Measurements from ENCODE around the gene RYR3.

RYR3 gene

DNA sequence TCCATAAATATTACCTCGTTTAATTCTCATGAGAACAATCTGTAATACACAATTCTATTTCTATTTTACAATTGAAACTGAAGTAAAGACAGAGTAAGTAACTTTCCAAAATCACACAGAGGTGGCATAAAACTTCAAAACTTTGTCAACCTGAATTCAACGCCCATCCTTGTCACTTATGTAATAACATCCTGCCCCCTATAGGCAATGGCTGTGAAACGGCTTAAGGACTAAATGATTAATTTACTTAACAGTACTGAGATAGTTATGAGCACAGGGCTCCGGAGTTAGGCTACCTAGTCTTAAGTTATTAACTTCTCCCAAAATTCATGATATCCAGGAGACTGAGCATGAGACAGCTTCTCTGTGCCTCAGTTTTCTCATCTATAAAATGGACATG lies 364.5 kb downstream of the RYR3 start:
- Histone ChIP-seq H3K36me3 (ENCODE audit: insufficient read depth, low read length) (no peaks in the 10 kb centered on the region), H3K9me3 (ENCODE audit: control insufficient read depth, insufficient read depth, low read length) (no peaks in the 10 kb centered on the region; the same call in 1 of the 2 replicates), H3K9ac (ENCODE audit: low read depth, low read length) (no peak overlapping the region)

DNA sequence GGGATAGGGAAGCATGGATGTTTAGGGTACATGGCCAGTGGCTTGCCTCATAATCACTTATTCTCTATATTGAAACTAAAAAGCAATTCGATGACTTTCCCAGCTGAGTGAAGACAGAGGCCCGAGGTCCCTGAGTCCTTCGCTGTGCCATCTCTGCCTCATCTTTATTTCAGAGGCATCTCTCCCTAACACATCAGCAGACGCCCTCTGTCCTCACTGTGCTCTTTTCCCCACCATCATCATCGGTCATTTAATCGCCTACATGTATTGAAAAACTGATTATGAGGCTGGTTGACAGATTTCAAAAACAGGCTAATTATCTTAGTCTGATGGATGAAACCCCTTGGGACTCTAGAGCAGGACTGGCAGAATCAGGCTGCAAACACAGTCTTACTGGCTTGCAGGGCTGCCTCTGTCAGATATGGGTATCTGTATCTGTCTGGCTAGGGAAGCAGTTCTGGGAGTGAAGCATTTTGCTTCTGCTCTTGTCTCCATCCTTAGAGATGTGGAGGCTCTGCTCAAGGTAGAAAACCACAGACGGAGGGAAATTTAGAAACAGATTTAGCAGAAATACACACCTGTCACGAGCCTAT lies 366.6 kb downstream of the RYR3 start:
- H3K9ac ChIP-seq (ENCODE audit: low read depth, low read length) = no peak overlapping the region
- H3K4me1 ChIP-seq (ENCODE audit: insufficient read depth, low read length) = no peaks in the 10 kb centered on the region
- H3K36me3 ChIP-seq (ENCODE audit: insufficient read depth, low read length) = no peaks in the 10 kb centered on the region
- no peaks in the 10 kb centered on the region for H3K9me3 ChIP-seq (ENCODE audit: control insufficient read depth, insufficient read depth, low read length)

More for the DNA sequence above, 364.5 kb downstream of the RYR3 start:
- H3K4me1 ChIP-seq (ENCODE audit: insufficient read depth, low read length) = no peaks in the 10 kb centered on the region

DNA sequence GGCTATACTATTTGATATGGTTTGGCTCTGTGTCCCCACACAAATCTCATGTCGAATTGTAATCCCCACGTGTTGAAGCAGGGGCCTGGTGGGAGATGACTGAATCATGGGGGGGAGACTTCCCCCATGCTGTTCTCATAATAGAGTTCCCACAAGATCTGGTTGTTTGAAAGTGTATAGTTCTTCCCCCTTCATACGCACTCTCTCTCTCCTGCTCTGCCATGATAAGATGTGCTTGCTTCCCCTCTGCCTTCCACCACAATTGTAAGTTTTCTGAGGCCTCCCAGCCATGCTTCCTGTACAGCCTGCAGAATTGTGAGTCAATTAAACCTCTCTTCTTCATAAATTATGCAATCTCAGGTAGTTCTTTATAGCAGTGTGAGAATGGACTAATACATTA lies 367.4 kb downstream of the RYR3 start:
- Histone ChIP-seq H3K36me3 (ENCODE audit: insufficient read depth, low read length) (no peaks in the 10 kb centered on the region), H3K4me1 (ENCODE audit: insufficient read depth, low read length) (no peaks in the 10 kb centered on the region), H3K9ac (ENCODE audit: low read depth, low read length) (no peak overlapping the region), H3K9me3 (ENCODE audit: control insufficient read depth, insufficient read depth, low read length) (no peaks in the 10 kb centered on the region)

GRCh38 chr15:33678602-33679001 lies 367.8 kb downstream of the RYR3 start:
- Histone ChIP-seq H3K36me3 (ENCODE audit: insufficient read depth, low read length) (no peaks in the 10 kb centered on the region), H3K9me3 (ENCODE audit: control insufficient read depth, insufficient read depth, low read length) (no peaks in the 10 kb centered on the region), H3K4me1 (ENCODE audit: insufficient read depth, low read length) (no peaks in the 10 kb centered on the region), H3K9ac (ENCODE audit: low read depth, low read length) (no peak overlapping the region)

GRCh38 chr15:33679061-33679460 lies 368.3 kb downstream of the RYR3 start:
- H3K9ac ChIP-seq (ENCODE audit: low read depth, low read length) = no peak overlapping the region
- no peaks in the 10 kb centered on the region for H3K9me3 ChIP-seq (ENCODE audit: control insufficient read depth, insufficient read depth, low read length)
- H3K4me1 ChIP-seq (ENCODE audit: insufficient read depth, low read length) = no peaks in the 10 kb centered on the region
- no peaks in the 10 kb centered on the region for H3K36me3 ChIP-seq (ENCODE audit: insufficient read depth, low read length)

DNA sequence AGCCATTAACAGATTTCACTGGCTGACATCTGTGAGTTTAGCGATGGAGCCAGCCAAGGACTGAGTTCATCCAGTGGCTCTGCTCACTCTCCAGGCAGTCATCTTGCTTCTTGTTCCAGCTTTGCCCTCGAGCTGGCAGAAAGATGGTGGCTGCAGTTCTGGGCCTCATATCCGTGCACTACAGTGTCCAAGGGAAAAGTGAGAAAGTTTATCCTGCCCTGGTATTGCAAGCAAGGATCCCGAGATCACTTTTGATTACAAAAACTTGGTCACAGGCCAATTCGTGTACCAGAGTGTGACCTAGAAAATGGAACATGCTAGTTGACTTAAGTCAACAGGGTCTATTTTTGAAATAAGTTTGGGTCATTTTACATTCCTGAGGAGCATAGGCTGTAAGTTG lies 369.6 kb downstream of the RYR3 start:
- Histone ChIP-seq H3K9ac (ENCODE audit: low read depth, low read length) (no peak overlapping the region), H3K9me3 (ENCODE audit: control insufficient read depth, insufficient read depth, low read length) (no peaks in the 10 kb centered on the region), H3K36me3 (ENCODE audit: insufficient read depth, low read length) (no peaks in the 10 kb centered on the region), H3K4me1 (ENCODE audit: insufficient read depth, low read length) (no peaks in the 10 kb centered on the region)

GRCh38 chr15:33693166-33693800 lies 382.5 kb downstream of the RYR3 start:
- Histone ChIP-seq H3K36me3 (ENCODE audit: insufficient read depth, low read length) (no peaks in the 10 kb centered on the region), H3K9ac (ENCODE audit: low read depth, low read length) (no peak overlapping the region), H3K9me3 (ENCODE audit: control insufficient read depth, insufficient read depth, low read length) (no peaks in the 10 kb centered on the region), H3K4me1 (ENCODE audit: insufficient read depth, low read length) (no peaks in the 10 kb centered on the region)

DNA sequence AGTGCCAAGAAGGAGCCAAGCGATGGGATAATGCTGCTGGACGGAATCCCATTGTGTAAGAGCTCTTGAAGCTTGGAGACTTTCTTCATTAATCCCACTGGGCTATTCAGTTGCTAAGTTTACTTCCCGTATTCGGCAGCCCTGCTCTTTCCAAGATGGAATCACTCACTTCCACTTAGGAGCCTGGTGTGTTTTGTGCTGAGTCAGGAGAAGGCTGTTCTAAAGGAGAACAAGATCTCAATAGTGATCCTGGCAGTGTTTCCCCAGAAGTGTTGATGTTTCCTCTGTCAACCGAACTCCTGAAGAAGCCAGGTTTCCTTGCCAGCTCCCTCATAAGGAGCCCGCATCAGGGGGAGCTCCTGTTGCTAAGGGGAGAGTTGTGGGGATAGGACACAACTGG lies 387.4 kb downstream of the RYR3 start:
- Histone ChIP-seq H3K4me1 (ENCODE audit: insufficient read depth, low read length) (peaks cover 5% of the 10 kb centered on the region; the same call in 1 of the 2 replicates), H3K9me3 (ENCODE audit: control insufficient read depth, insufficient read depth, low read length) (no peaks in the 10 kb centered on the region), H3K9ac (ENCODE audit: low read depth, low read length) (no peak overlapping the region), H3K36me3 (ENCODE audit: insufficient read depth, low read length) (no peaks in the 10 kb centered on the region)

- Histone ChIP-seq H3K9me3 (ENCODE audit: control insufficient read depth, insufficient read depth, low read length) (no peaks in the 10 kb centered on the region), H3K9ac (ENCODE audit: low read depth, low read length) (no peak overlapping the region), H3K4me1 (ENCODE audit: insufficient read depth, low read length) (peaks cover 5% of the 10 kb centered on the region; the same call in 1 of the 2 replicates), H3K36me3 (ENCODE audit: insufficient read depth, low read length) (no peaks in the 10 kb centered on the region)
Observed at GRCh38 chr15:33699145-33699544, 388.4 kb downstream of the RYR3 start.

DNA sequence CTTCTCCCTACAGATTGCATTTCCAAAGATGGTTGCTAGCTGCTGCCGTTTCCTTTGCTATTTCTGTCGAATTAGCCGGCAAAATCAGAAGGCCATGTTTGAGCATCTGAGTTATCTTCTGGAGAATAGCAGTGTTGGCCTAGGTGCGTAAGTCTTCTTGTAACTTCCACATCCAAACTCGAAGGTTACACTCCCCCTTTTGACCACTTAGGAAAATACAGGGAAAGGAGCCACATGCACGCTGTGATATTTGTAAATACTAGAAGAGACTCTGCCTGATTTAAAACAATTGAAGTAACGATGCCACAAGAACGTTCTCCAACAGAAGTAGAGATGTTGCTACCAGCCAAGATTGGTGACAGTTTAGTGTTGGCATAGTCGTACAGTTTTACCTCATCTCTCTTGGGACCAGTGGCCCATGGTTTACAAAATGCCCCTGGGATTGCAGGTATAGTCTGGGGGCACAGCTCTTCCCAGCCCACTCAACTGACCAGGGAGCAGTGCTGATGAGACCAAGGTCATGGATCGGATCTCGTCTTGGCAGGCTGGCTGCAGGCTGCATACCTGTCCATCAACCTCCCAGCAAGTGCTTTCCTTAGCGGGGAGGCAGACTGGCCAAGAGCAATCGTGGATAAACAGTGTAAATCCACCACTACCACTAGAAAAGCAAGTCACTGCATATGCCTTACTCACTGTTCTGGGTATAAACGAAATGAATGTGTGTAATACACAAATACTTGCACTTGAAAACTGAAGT lies 389.1 kb downstream of the RYR3 start:
- H3K4me1 ChIP-seq (ENCODE audit: insufficient read depth, low read length) = peaks cover 5% of the 10 kb centered on the region; the same call in 1 of the 2 replicates
- no peaks in the 10 kb centered on the region for H3K36me3 ChIP-seq (ENCODE audit: insufficient read depth, low read length)
- no peaks in the 10 kb centered on the region for H3K9me3 ChIP-seq (ENCODE audit: control insufficient read depth, insufficient read depth, low read length)

DNA sequence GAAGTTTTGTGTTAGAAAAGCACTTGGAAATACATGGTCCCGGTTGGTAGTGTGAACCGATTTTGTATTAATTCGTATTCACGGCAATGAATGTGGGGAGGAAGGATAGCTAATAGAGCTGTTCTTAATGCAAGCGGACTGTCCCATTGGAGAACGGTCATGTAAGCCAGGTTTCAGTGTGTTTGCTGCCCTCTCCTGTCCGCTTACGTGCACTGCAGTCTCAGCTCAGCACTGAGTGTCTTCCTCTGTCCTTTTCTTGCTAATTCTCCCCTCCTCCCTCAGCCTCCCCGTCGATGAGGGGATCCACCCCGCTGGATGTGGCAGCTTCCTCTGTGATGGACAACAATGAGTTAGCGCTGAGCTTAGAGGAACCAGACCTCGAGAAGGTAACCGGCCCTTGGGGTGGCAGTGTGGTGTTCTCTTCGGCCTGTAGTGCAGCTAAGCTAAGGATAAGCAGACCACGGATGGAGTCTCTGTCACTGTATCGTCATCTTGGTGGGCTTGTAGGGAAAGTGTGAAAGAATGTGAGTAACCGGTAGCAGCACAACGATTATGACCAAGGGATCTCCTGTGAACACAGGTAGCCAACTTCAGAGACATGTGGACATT lies 390.0 kb downstream of the RYR3 start:
- Histone ChIP-seq H3K36me3 (ENCODE audit: insufficient read depth, low read length) (no peaks in the 10 kb centered on the region), H3K9me3 (ENCODE audit: control insufficient read depth, insufficient read depth, low read length) (no peaks in the 10 kb centered on the region), H3K4me1 (ENCODE audit: insufficient read depth, low read length) (peaks cover 5% of the 10 kb centered on the region; the same call in 1 of the 2 replicates), H3K9ac (ENCODE audit: low read depth, low read length) (no peak overlapping the region)

More for the DNA sequence above, 389.1 kb downstream of the RYR3 start:
- H3K9ac ChIP-seq (ENCODE audit: low read depth, low read length) = no peak overlapping the region

DNA sequence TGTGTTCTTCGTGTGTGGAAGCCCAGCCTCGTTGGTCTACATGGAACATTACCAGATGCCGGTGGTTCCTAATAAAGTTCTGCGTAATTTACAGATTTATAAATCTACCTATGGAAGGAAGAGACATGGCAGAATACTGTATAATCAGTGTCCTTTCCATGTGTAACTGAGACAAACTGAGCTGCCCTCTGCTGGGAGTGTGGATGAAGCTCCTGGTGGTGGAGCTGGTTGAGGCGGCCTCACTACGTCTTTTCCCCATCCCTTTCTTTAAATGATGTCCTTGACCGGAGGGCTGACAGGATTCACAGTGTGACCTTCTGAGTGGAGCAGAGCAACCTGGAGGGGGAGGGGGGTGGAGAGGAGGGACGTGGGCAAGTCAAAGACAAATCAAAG lies 390.5 kb downstream of the RYR3 start:
- H3K9me3 ChIP-seq (ENCODE audit: control insufficient read depth, insufficient read depth, low read length) = no peaks in the 10 kb centered on the region
- no peak overlapping the region for H3K9ac ChIP-seq (ENCODE audit: low read depth, low read length)
- peaks cover 5% of the 10 kb centered on the region; the same call in 1 of the 2 replicates for H3K4me1 ChIP-seq (ENCODE audit: insufficient read depth, low read length)
- no peaks in the 10 kb centered on the region for H3K36me3 ChIP-seq (ENCODE audit: insufficient read depth, low read length)

GRCh38 chr15:33706173-33706572 lies 395.4 kb downstream of the RYR3 start:
- no peaks in the 10 kb centered on the region for H3K36me3 ChIP-seq (ENCODE audit: insufficient read depth, low read length)
- no peaks in the 10 kb centered on the region for H3K4me1 ChIP-seq (ENCODE audit: insufficient read depth, low read length)
- H3K9me3 ChIP-seq (ENCODE audit: control insufficient read depth, insufficient read depth, low read length) = peaks cover 13% of the 10 kb centered on the region

GRCh38 chr15:33710748-33711147 lies 400.0 kb downstream of the RYR3 start:
- Histone ChIP-seq H3K4me1 (ENCODE audit: insufficient read depth, low read length) (no peaks in the 10 kb centered on the region), H3K36me3 (ENCODE audit: insufficient read depth, low read length) (no peaks in the 10 kb centered on the region), H3K9me3 (ENCODE audit: control insufficient read depth, insufficient read depth, low read length) (peaks cover 13% of the 10 kb centered on the region), H3K9ac (ENCODE audit: low read depth, low read length) (no peak overlapping the region)

More at GRCh38 chr15:33706173-33706572, 395.4 kb downstream of the RYR3 start:
- H3K9ac ChIP-seq (ENCODE audit: low read depth, low read length) = no peak overlapping the region
